Measurements from ENCODE around the gene CUBN.

CUBN gene

DNA sequence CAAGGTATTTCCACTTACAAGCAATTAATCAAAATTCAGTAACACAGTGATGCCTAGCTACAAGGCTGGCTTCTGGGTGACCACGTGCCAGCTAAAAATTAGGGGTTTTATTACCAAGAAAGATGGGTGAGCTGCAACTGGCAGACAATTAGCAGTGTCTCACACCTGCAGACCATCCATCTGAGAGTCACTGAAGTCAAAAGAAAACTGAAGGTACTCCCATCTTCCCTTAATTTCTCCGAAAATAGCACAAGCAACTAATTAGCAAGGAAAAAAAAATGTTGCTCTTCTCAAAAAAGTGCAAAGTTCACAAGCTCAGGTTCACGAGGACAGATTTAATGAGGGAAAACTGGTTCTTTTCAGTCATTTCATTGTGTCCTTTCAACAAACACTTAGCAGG, 340.8 kb downstream of the CUBN start:
- Histone ChIP-seq H3K9ac (ENCODE audit: insufficient read length, low read depth) (no peak overlapping the region), H3K4me1 (ENCODE audit: insufficient read depth, insufficient read length) (no peaks in the 10 kb centered on the region), H3K4me3 (ENCODE audit: insufficient read length, low read depth) (no peak overlapping the region), H3K36me3 (ENCODE audit: insufficient read depth, insufficient read length, low read length) (peaks cover 11% of the 10 kb centered on the region), H3K27me3 (ENCODE audit: insufficient read depth, insufficient read length) (no peaks in the 10 kb centered on the region), H3K9me3 (ENCODE audit: insufficient read depth, low read length) (no peaks in the 10 kb centered on the region)
- no peak for DNase-seq (ENCODE audit: low read depth, low spot score)
- no peak for TF ChIP-seq SUZ12 (IDR thresholded peaks at IDR 0.05; ENCODE audit: extremely low read depth, insufficient read depth, insufficient read length)
- TF ChIP-seq YY1 (IDR thresholded peaks at IDR 0.05; ENCODE audit: insufficient read depth, insufficient read length): no peak
- no peak for TF ChIP-seq ZNF274 (IDR thresholded peaks at IDR 0.05; ENCODE audit: low read depth, low read length)

DNA sequence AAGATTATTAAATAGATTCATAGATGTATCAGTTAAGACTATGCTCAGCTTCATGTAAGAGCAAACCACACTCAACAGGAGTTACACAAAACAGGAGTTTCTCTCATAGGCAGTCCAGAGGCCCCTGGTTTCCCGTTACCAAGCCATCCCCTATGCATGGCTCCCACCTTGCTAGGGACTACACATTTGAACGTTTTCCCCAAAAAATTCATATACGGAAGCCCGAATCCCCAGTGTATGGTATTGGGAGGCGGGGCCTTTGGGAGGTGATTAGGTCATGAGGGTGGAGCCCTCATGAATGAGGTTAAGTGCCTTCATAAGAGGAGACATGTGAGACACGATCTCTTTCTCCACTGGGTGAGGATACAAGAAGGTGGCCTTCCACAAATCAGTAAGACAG, 341.5 kb downstream of the CUBN start:
- Histone ChIP-seq H3K9me3 (ENCODE audit: insufficient read depth, low read length) (no peaks in the 10 kb centered on the region), H3K4me3 (ENCODE audit: insufficient read length, low read depth) (no peak overlapping the region), H3K4me1 (ENCODE audit: insufficient read depth, insufficient read length) (no peaks in the 10 kb centered on the region), H3K27me3 (ENCODE audit: insufficient read depth, insufficient read length) (no peaks in the 10 kb centered on the region), H3K9ac (ENCODE audit: insufficient read length, low read depth) (no peak overlapping the region), H3K36me3 (ENCODE audit: insufficient read depth, insufficient read length, low read length) (peaks cover 10% of the 10 kb centered on the region)
- no peak for DNase-seq (ENCODE audit: low read depth, low spot score)
- TF ChIP-seq YY1 (IDR thresholded peaks at IDR 0.05; ENCODE audit: insufficient read depth, insufficient read length): no peak
- no peak for TF ChIP-seq ZNF274 (IDR thresholded peaks at IDR 0.05; ENCODE audit: low read depth, low read length)
- no peak for TF ChIP-seq SUZ12 (IDR thresholded peaks at IDR 0.05; ENCODE audit: extremely low read depth, insufficient read depth, insufficient read length)

GRCh38 chr10:16787361-16787791, 342.2 kb downstream of the CUBN start:
- Histone ChIP-seq H3K9me3 (ENCODE audit: insufficient read depth, low read length) (no peaks in the 10 kb centered on the region), H3K36me3 (ENCODE audit: insufficient read depth, insufficient read length, low read length) (peaks cover 10% of the 10 kb centered on the region), H3K4me3 (ENCODE audit: insufficient read length, low read depth) (no peak overlapping the region)

DNA sequence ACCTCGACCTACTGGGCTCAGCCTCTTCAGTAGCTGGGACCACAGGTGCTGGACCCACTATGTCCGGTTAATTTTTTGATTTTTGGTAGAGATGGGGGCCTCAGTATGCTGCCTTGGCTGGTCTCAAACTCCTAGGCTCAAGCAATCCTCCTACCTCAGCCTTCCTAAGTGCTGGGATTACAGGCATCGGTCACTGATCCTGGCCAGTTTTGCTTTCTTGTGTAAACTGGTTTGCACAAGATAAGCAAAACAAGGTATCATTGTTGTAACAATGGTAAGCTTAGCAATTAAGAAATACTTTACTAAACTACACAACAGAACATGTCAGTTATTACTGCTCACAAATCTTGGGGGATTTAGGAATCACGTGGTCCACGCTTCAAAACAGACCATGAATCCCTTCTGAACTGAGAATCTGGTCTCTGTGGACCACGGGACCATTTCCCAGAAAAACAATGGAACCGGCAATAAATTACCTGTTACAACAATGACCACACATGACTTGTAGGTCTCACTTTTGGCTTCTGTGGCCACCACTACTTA, 349.2 kb downstream of the CUBN start:
- TF ChIP-seq YY1 (IDR thresholded peaks at IDR 0.05; ENCODE audit: insufficient read depth, insufficient read length): no peak
- no peak for TF ChIP-seq SUZ12 (IDR thresholded peaks at IDR 0.05; ENCODE audit: extremely low read depth, insufficient read depth, insufficient read length)
- TF ChIP-seq ZNF274 (IDR thresholded peaks at IDR 0.05; ENCODE audit: low read depth, low read length): no peak
- Histone ChIP-seq H3K4me3 (ENCODE audit: insufficient read length, low read depth) (no peak overlapping the region), H3K9me3 (ENCODE audit: insufficient read depth, low read length) (no peaks in the 10 kb centered on the region), H3K4me1 (ENCODE audit: insufficient read depth, insufficient read length) (no peaks in the 10 kb centered on the region), H3K36me3 (ENCODE audit: insufficient read depth, insufficient read length, low read length) (peaks cover 15% of the 10 kb centered on the region), H3K27me3 (ENCODE audit: insufficient read depth, insufficient read length) (no peaks in the 10 kb centered on the region), H3K9ac (ENCODE audit: insufficient read length, low read depth) (no peak overlapping the region)
- DNase-seq (ENCODE audit: low read depth, low spot score): no peak

More at GRCh38 chr10:16787361-16787791, 342.2 kb downstream of the CUBN start:
- Histone ChIP-seq H3K9ac (ENCODE audit: insufficient read length, low read depth) (no peak overlapping the region), H3K4me1 (ENCODE audit: insufficient read depth, insufficient read length) (no peaks in the 10 kb centered on the region), H3K27me3 (ENCODE audit: insufficient read depth, insufficient read length) (no peaks in the 10 kb centered on the region)
- TF ChIP-seq SUZ12 (IDR thresholded peaks at IDR 0.05; ENCODE audit: extremely low read depth, insufficient read depth, insufficient read length) (no peak), YY1 (IDR thresholded peaks at IDR 0.05; ENCODE audit: insufficient read depth, insufficient read length) (no peak), ZNF274 (IDR thresholded peaks at IDR 0.05; ENCODE audit: low read depth, low read length) (no peak)
- DNase-seq (ENCODE audit: low read depth, low spot score): no peak

GRCh38 chr10:16779384-16779915, 350.2 kb downstream of the CUBN start:
- peaks cover 15% of the 10 kb centered on the region for H3K36me3 ChIP-seq (ENCODE audit: insufficient read depth, insufficient read length, low read length)
- no peak overlapping the region for H3K4me3 ChIP-seq (ENCODE audit: insufficient read length, low read depth)
- no peaks in the 10 kb centered on the region for H3K4me1 ChIP-seq (ENCODE audit: insufficient read depth, insufficient read length)
- no peak for DNase-seq (ENCODE audit: low read depth, low spot score)
- no peaks in the 10 kb centered on the region for H3K9me3 ChIP-seq (ENCODE audit: insufficient read depth, low read length)
- H3K9ac ChIP-seq (ENCODE audit: insufficient read length, low read depth): no peak overlapping the region
- TF ChIP-seq SUZ12 (IDR thresholded peaks at IDR 0.05; ENCODE audit: extremely low read depth, insufficient read depth, insufficient read length) (no peak), ZNF274 (IDR thresholded peaks at IDR 0.05; ENCODE audit: low read depth, low read length) (no peak), YY1 (IDR thresholded peaks at IDR 0.05; ENCODE audit: insufficient read depth, insufficient read length) (no peak)
- no peaks in the 10 kb centered on the region for H3K27me3 ChIP-seq (ENCODE audit: insufficient read depth, insufficient read length)

- no peaks in the 10 kb centered on the region for H3K9me3 ChIP-seq (ENCODE audit: insufficient read depth, low read length)
- H3K9ac ChIP-seq (ENCODE audit: insufficient read length, low read depth): no peak overlapping the region
- peak; percentile 28 for DNase-seq (ENCODE audit: low read depth, low spot score)
- H3K4me1 ChIP-seq (ENCODE audit: insufficient read depth, insufficient read length): no peaks in the 10 kb centered on the region
- H3K36me3 ChIP-seq (ENCODE audit: insufficient read depth, insufficient read length, low read length): peaks cover 12% of the 10 kb centered on the region
- TF ChIP-seq YY1 (IDR thresholded peaks at IDR 0.05; ENCODE audit: insufficient read depth, insufficient read length) (no peak), SUZ12 (IDR thresholded peaks at IDR 0.05; ENCODE audit: extremely low read depth, insufficient read depth, insufficient read length) (no peak), ZNF274 (IDR thresholded peaks at IDR 0.05; ENCODE audit: low read depth, low read length) (no peak)
- H3K4me3 ChIP-seq (ENCODE audit: insufficient read length, low read depth): no peak overlapping the region
- no peaks in the 10 kb centered on the region for H3K27me3 ChIP-seq (ENCODE audit: insufficient read depth, insufficient read length)
These were observed 351.9 kb downstream of the CUBN start for GRCh38 chr10:16777473-16778370.

GRCh38 chr10:16776896-16777295, 352.7 kb downstream of the CUBN start:
- Histone ChIP-seq H3K9ac (ENCODE audit: insufficient read length, low read depth) (no peak overlapping the region), H3K36me3 (ENCODE audit: insufficient read depth, insufficient read length, low read length) (peaks cover 12% of the 10 kb centered on the region), H3K4me3 (ENCODE audit: insufficient read length, low read depth) (no peak overlapping the region), H3K9me3 (ENCODE audit: insufficient read depth, low read length) (no peaks in the 10 kb centered on the region), H3K27me3 (ENCODE audit: insufficient read depth, insufficient read length) (no peaks in the 10 kb centered on the region), H3K4me1 (ENCODE audit: insufficient read depth, insufficient read length) (no peaks in the 10 kb centered on the region)
- no peak for DNase-seq (ENCODE audit: low read depth, low spot score)
- no peak for TF ChIP-seq SUZ12 (IDR thresholded peaks at IDR 0.05; ENCODE audit: extremely low read depth, insufficient read depth, insufficient read length)
- no peak for TF ChIP-seq ZNF274 (IDR thresholded peaks at IDR 0.05; ENCODE audit: low read depth, low read length)
- TF ChIP-seq YY1 (IDR thresholded peaks at IDR 0.05; ENCODE audit: insufficient read depth, insufficient read length): no peak

Measured in NT2/D1 (cell line).